Adrenal gland (tissue), 12 donors: ENCODE results near the gene DLK2. TPM values are rescaled to one million over a fixed set of nuclear protein-coding genes. Genes with fewer than 3 reads are reported as not detected.

Experiments used
- DNase-seq, 7 donors: peaks; one replicate each; pipeline ENCODE4 v3.0.0-alpha.2; 2019 to 2020
- H3K27ac ChIP-seq, 5 donors: fragments of 200-600 bp; sonication (generic) in 4 of 5; 1 replicate in 3 of 5; 2 replicates in 2 of 5; pipeline versions ENCODE4 v1.5.1 to v1.8.0; 2016 to 2020; ENCODE audit warnings: mild to moderate bottlenecking in 1 of 5
- H3K27me3 ChIP-seq: fragments of 200-600 bp; 2 replicates; pipeline ENCODE4 v1.8.0; 2021
- H3K36me3 ChIP-seq, 2 donors: fragments of 200-600 bp; replicated peaks in 1 of 2; 1 replicate in 1 of 2; 2 replicates in 1 of 2; pipeline versions ENCODE4 v1.5.1 to v1.8.0; 2018 to 2022
- H3K4me1 ChIP-seq, 2 donors: fragments of 200-600 bp; replicated peaks in 1 of 2; 1 replicate in 1 of 2; 2 replicates in 1 of 2; pipeline versions ENCODE4 v1.5.1 to v1.8.0; 2018 to 2021
- H3K4me3 ChIP-seq, 4 donors: fragments of 200-600 bp; sonication (generic) in 3 of 4; one replicate each; pipeline ENCODE4 v1.5.1; 2016 to 2018
- H3K9me3 ChIP-seq, 3 donors: fragments of 200-600 bp; sonication (generic) in 1 of 3; replicated peaks in 1 of 3; 1 replicate in 2 of 3; 2 replicates in 1 of 3; pipeline versions ENCODE4 v1.5.1 to v1.8.0; 2016 to 2021
- POLR2A ChIP-seq, 2 donors: fragments of 450-650 bp; IDR thresholded peaks; one replicate each; pipeline ENCODE4 v1.6.1; 2017; ENCODE audit warnings: antibody characterized with exemption in 2 of 2, mild to moderate bottlenecking in 2 of 2, moderate library complexity in 1 of 2
- WGBS, 4 donors: extraction: QIAGEN DNeasy Blood & Tissue Kit in 2 of 4; methylation state at CpG; one replicate each; pipeline versions ENCODE4 v1.1.5 to v1.1.7; 2013 to 2017; 5-methylcytosine and 5-hydroxymethylcytosine counted together
- intact Hi-C, 2 donors: fragments of 100-400 bp; cut with DNase I; formaldehyde crosslinking; loops; one replicate each; pipeline versions ENCODE4 v1.14.1 to v1.15.0; 2022 to 2023
- polyA plus RNA-seq, 3 donors: library from polyadenylated mRNA; stranded (reverse); fragments of 200-250 nt in 2 of 3; fragments of 350-450 nt in 1 of 3; fragmentation: Illumina TruSeq in 1 of 3; extraction: RNeasy Lipid Tissue Mini Kit (QIAGEN cat#74804) in 1 of 3; gene quantifications; one replicate each; pipeline ENCODE4 v1.2.3, GENCODE V29; 2013 to 2014
- total RNA-seq, 9 donors: library from RNA; depleted of rRNA in 4 of 9; stranded (reverse); fragments of >200 nt in 4 of 9; fragments of 120-200 nt in 1 of 9; fragmentation: NEBNext Ultra II Directional in 1 of 9; extraction: Animal tissue kit (Norgen Biotek cat#: 25700) in 1 of 9; gene quantifications; one replicate each; pipeline versions ENCODE4 v1.1.0 to v1.2.4, GENCODE V29; 2013 to 2023
- TF ChIP-seq, protein P1 (sequence below), 6 experiments: fragments of 450-650 bp in 4 of 6; fragments of 200-600 bp in 2 of 6; sonication (generic) in 1 of 6; IDR thresholded peaks; 1 replicate in 5 of 6; 2 replicates in 1 of 6; pipeline versions ENCODE4 v1.5.1 to v1.8.0; 2016 to 2021; ENCODE audit warnings: antibody characterized with exemption in 6 of 6, mild to moderate bottlenecking in 2 of 6, moderate library complexity in 1 of 6
- donor health status: healthy with polysubstance abuse.
- donor health status: Bipolar disorder and iron deficiency.
- donor health status: DM: yes; HTN: yes; CAD: no.
- donor health status: DM: no; HTN: no; CAD: no.
- donor health status: DM: no; HTN: no; CAD: no.
- donor health status: DM: yes; HTN: yes; CAD: no.

The DLK2 gene
- total and polyA plus RNA-seq, 12 donors, result 0.14 to 3.9 (median 1.1) TPM; not detected in 4

DNA sequence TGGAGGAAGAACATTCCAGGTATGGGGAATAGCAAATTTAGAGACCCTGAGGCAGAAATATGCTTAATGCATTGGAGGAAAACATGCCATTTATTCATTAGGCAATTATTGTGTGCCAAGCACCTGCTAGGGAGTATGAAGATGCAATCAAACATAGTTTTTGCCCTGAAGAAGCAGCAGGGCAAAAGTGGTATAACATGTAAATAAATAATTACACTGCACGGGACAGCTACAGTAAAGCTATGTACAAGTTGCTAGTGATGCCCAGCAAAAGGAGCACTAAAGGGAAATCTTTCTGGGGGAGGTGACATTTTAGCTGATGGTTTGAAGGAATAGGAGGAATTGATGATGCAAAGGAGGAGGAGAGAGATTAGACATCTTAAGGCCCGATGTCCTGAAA is 21.4 kb upstream of the DLK2 start:
- no peaks in the 10 kb centered on the region for H3K9me3 ChIP-seq
- no peaks in the 10 kb centered on the region for H3K36me3 ChIP-seq
- intact Hi-C loops, result no loop called here
- H3K27me3 ChIP-seq, result no peaks in the 10 kb centered on the region
- TF ChIP-seq POLR2A (IDR thresholded peaks at IDR 0.05), result no peak
- TF ChIP-seq, protein P1, sequence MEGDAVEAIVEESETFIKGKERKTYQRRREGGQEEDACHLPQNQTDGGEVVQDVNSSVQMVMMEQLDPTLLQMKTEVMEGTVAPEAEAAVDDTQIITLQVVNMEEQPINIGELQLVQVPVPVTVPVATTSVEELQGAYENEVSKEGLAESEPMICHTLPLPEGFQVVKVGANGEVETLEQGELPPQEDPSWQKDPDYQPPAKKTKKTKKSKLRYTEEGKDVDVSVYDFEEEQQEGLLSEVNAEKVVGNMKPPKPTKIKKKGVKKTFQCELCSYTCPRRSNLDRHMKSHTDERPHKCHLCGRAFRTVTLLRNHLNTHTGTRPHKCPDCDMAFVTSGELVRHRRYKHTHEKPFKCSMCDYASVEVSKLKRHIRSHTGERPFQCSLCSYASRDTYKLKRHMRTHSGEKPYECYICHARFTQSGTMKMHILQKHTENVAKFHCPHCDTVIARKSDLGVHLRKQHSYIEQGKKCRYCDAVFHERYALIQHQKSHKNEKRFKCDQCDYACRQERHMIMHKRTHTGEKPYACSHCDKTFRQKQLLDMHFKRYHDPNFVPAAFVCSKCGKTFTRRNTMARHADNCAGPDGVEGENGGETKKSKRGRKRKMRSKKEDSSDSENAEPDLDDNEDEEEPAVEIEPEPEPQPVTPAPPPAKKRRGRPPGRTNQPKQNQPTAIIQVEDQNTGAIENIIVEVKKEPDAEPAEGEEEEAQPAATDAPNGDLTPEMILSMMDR (IDR thresholded peaks at IDR 0.05), result no peak
- H3K4me3 ChIP-seq, result peak overlapping the region in 1 of 4 donors; percentile 92
- WGBS, 4 donors, result 17 to 22% (median 18%) methylated on average over 2 of the region's 2 CpGs
- peak overlapping the region in 3 of 5 donors; percentile 21 to 86 (median 54) for H3K27ac ChIP-seq
- H3K4me1 ChIP-seq, result peaks cover 11 to 34% of the 10 kb centered on the region in 2 donors
- DNase-seq, result no peak

DNA sequence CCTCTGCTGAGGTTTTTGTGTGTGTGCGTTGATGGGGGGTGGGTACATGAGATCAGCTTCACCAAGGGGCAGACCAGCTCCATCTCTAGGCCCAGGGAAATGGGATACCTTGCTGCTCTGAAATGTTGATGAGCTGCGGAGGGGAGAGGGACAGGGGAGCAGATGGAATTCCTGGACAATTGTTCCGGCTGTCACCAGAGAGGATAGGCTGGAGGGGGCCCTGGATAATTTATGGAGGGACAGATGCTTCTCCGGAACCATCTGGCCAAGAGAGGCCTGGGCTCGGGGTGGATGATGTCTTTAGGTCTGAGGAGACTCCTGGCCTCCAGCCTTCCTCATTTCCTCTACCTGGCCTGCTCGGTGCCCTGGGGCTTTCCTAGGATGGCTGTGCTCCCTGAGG is 20.2 kb upstream of the DLK2 start:
- Histone ChIP-seq H3K4me3 (no peak overlapping the region), H3K9me3 (no peaks in the 10 kb centered on the region), H3K36me3 (no peaks in the 10 kb centered on the region), H3K27me3 (no peaks in the 10 kb centered on the region), H3K4me1 (peaks cover 7 to 22% of the 10 kb centered on the region in 2 donors), H3K27ac (no peak overlapping the region)
- no peak for DNase-seq
- 68 to 80% (median 77%) methylated on average over 6 of the region's 6 CpGs for WGBS, 4 donors
- TF ChIP-seq POLR2A (IDR thresholded peaks at IDR 0.05), result no peak
- TF ChIP-seq, protein P1 (IDR thresholded peaks at IDR 0.05), result no peak
- intact Hi-C loops, result no loop called here

DNA sequence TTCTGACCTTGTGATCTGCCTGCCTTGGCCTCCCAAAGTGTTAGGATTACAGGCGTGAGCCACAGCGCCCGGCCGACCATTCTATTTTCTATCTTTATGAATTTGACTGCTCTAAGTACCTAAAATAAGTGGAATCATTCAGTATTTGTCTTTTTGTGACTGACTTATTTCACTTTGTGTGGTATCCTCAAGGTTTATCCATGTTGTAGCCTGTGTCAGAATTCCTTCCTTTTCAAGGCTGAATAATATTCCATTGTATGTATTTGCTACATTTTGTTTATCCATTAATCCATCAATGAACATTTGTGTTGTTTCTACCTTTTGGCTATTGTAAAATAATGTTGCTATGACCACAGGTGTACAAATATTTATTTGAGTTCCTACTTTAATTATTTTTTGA is 17.2 kb upstream of the DLK2 start:
- no peaks in the 10 kb centered on the region for H3K4me1 ChIP-seq
- H3K9me3 ChIP-seq, result no peaks in the 10 kb centered on the region
- no peak overlapping the region for H3K27ac ChIP-seq
- no peak overlapping the region for H3K4me3 ChIP-seq
- H3K27me3 ChIP-seq, result no peaks in the 10 kb centered on the region
- DNase-seq, result no peak
- WGBS, 4 donors, result 86 to 96% (median 92%) methylated on average over 4 of the region's 4 CpGs
- intact Hi-C loops, result no loop called here
- no peak for TF ChIP-seq POLR2A (IDR thresholded peaks at IDR 0.05)
- H3K36me3 ChIP-seq, result no peaks in the 10 kb centered on the region

DNA sequence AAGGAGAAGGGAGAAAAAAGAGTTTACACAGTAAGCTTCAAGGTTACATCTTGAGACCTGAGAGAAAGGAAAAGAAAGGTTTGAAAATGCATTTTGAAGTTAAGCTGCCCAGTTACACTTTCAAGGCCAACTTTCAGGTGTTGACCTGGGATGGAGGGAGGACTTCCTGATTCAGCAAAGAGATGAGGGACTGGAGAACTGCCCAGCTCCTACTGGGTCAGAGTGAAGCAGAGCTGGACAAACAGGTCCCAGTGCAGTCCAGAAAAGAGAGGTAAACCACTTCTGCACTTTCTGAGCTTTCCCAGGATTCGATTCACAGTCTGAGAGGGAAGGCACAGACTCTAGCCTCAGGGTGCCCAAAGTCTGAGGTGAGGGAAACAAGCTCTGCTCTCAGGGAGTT is 16.1 kb upstream of the DLK2 start:
- WGBS, 4 donors, result 61 to 82% (median 72%) methylated on average over 1 of the region's 1 CpG; no CpG with 5 or more reads in 1 of the 4 donors
- intact Hi-C loops, result no loop called here
- TF ChIP-seq POLR2A (IDR thresholded peaks at IDR 0.05), result no peak
- TF ChIP-seq, protein P1 (IDR thresholded peaks at IDR 0.05), result no peak

DNA sequence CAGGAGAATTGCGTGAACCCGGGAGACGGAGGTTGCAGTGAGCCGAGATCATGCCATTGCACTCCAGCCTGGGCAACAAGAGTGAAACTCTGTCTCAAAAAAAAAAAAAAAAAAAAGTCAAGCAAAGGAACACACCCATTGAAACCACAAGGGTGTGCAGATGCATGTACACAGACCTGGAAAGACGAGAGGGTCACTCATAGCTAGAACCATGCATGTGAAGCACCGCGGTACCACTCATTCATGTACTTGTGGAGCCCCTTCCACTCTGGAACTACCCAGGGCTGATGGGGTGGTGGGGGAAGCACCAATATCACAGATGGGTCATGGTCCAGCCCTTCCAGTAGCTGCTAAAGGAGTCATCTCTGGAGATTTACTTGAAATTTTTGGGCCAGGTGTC is 14.6 kb upstream of the DLK2 start:
- H3K4me3 ChIP-seq, result no peak overlapping the region
- 73 to 90% (median 87%) methylated on average over 5 to 7 of the region's 7 CpGs for WGBS, 4 donors
- intact Hi-C loops, result no loop called here
- H3K27ac ChIP-seq, result no peak overlapping the region
- no peaks in the 10 kb centered on the region for H3K4me1 ChIP-seq
- H3K27me3 ChIP-seq, result no peaks in the 10 kb centered on the region
- no peaks in the 10 kb centered on the region for H3K36me3 ChIP-seq
- no peaks in the 10 kb centered on the region for H3K9me3 ChIP-seq
- no peak for DNase-seq
- TF ChIP-seq POLR2A (IDR thresholded peaks at IDR 0.05), result no peak
- TF ChIP-seq, protein P1 (IDR thresholded peaks at IDR 0.05), result no peak

More for the DNA sequence above, 16.1 kb upstream of the DLK2 start:
- no peak for DNase-seq
- H3K4me3 ChIP-seq, result no peak overlapping the region
- H3K4me1 ChIP-seq, result no peaks in the 10 kb centered on the region
- H3K9me3 ChIP-seq, result no peaks in the 10 kb centered on the region
- no peak overlapping the region for H3K27ac ChIP-seq
- H3K36me3 ChIP-seq, result no peaks in the 10 kb centered on the region
- no peaks in the 10 kb centered on the region for H3K27me3 ChIP-seq
